ENCODE data around the gene CNTN1.

GRCh38 chr12:40970320-40970907 lies 278.2 kb downstream of the CNTN1 start:
- TF ChIP-seq POLR2A (IDR thresholded peaks at IDR 0.05; ENCODE audit: low read depth) (no peak), EP300 (IDR thresholded peaks at IDR 0.05) (no peak), CTCF (IDR thresholded peaks at IDR 0.05) (peak in 1 of 3 experiments; percentile 9), POLR2AphosphoS5 (IDR thresholded peaks at IDR 0.05) (no peak)
